COLO829 (cell line): ENCODE results near the gene CABLES1.
"Not testable (repeated sequence)": the region's sequence is repeated elsewhere in the genome, so short reads cannot be mapped to it uniquely, and the experiment has no call there.

Source experiments
- DNase-seq: peaks from one replicate; pipeline ENCODE4 v3.0.0; 2012; ENCODE audit warnings: low spot score

CABLES1 gene

DNA sequence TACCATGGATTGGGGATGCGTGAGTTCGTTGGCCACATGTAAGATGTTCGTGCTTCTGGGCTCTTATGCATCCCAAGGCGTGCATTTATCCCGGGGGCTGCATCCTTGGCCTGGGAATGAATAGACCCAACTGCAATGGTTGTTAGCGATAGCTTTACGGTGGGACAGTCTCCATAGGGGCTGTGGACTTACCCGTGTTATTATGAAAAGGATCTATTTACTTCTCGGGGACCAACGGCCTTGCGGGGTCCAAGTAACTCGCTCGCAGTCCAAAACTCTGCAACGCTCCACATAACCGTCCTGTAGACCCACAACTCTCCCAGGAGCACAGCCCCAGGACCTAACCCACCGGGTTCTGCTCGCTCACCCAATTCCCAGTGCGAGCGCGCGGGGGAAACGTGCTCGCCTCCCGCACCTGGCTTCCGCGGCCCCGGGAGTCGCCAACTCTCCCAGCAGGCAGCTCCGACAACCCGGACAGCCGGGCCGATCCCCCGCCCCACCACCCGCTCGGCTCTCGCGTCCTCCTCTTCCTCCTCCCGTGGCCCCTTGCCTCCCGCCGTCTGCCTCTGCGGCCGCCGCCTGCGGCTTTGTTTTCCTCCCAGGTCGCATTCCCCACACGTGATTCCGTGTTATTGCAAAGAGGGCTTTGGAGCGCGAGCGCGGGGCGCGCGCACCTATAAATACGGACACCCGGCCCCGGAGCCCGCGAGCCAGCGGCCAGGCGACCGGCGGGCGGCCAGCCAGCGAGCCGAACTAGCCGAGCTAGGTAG is at the start of gene CABLES1:
Gene CABLES1, plus strand, starts transcription at position 706 of the 770 bp plus-strand sequence. CDS start 278 bp downstream, outside the sequence.
- DNase-seq, result peak; percentile 43

DNA sequence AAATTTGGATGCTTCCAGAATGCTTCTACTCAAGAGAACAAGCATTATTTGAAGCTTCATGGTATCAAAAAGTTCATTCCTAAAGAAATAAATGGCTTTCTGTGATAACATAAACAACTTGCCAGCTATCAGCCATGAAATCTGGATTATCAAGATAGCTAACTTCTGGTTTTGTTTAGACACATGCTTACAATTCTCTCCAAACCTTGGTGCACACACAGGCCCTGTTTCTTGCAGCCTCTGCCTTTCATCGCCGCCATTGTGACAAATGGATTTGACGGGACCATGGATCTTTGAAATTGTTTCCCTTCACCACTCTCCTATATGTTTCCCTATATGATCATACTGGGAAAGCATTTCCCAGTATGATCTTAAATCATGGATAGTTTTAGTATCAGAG is 47.9 kb upstream of the CABLES1 start:
- no peak for DNase-seq

DNA sequence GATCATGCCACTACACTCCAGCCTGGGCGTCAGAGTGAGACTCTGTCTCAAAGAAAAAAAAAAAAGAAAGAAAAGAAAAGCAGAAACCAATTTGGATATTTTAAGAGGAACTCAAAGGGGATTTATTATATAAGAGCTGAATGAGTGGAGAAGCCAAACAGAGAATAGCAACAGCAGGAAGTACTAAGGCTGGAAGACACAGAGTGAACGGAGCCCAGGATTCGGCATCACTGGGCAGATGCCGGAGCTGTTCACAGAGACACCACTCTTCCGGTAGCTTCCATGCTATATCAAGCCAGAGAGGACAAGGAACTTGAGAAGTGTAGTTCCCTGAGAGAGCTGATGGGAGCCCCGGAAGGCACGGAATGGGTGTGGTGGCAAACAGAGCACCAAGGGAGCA is 47.0 kb upstream of the CABLES1 start:
- no peak for DNase-seq

GRCh38 chr18:23091017-23091993 is 44.0 kb upstream of the CABLES1 start:
- DNase-seq, result not testable (repeated sequence)

DNA sequence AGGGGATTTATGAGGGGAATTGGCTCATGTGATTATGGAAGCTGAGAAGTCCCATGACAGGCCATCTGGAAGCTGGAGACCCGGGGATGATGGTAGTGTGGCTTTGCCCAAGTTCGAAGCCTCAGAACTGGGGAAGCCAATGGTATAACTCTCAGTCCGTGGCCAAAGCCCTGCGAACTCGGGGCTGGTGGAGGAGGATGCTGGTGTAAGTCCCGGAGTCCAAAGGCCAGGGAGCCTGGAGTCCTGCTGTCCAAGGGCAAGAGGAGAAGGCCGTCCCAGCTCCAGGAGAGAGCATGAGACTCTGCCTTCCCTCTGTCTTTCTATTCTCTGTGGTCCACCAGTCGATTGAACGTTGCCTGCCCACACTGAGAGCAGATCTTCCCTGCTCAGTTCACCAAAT is 43.2 kb upstream of the CABLES1 start:
- DNase-seq, result no peak

DNA sequence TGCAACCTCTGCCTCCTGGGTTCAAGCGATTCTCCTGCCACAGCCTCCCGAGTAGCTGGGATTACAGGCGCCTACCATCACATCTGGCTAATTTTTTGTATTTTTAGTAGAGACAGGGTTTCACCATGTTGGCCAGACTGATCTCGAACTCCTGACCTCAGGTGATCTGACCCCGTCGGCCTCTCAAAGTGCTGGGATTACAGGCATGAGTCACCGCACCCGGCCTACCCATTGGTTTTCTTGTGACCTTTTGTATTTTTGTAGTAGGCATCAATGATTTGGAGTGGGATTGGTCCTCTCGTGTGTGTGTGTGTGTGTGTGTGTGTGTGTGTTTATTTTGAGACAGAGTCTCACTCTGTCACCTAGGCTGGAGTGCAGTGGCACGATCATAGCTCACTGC is 42.2 kb upstream of the CABLES1 start:
- not testable (repeated sequence) for DNase-seq

DNA sequence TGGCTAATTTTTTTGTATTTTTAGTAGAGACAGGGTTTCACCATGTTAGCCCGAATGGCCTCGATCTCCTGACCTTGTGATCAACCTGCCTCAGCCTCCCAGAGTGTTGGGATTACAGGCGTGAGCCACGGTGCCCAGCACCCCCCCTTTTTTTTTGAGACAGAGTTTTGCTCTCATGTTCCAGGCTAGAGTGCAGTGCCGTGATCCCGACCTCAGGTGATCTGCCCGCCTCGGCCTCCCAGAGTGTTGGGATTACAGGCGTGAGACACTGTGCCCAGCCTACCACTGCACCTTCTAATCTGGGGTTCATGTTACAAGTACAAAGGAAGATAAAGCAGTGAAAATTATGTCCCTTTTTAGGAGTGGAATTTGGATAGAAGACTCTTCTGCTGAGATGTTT is 41.5 kb upstream of the CABLES1 start:
- no peak for DNase-seq

DNA sequence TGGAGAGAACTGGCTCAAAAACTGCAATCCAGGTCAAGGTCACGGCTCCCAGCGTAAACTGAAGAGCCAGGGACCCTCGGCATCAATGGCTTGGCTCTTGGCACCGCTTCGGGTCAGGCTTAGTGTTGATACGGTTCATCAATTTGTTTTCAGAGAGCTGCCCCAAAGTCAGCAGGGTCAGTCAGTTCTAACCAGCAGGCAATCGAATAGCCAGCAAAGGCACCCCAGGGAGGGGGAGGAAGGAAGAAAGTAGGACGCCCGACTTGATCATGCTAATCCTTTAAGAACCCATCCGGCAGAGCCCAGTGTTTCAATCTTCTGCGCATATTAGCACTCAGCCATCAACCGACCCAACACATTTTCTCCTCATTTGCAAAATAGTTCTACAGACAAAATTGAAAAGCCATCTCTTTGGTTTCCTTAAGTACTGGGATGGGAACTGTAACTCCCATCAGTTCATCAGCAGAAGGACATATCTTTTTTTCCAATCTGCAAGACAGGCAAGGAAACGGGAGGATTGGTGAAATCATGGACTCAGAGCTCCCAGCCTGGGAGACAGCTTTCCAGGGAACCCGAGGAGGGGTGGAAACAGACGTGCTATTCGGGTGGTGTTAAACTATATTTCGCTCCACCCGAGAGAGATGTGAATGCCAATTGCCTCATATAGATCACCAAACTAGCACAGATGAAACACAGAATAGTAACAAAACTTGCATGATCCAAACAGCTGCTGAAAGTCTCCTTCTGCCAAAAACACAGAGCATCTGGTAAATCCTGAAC is 40.7 kb upstream of the CABLES1 start:
- no peak for DNase-seq

GRCh38 chr18:23095463-23095862 is 39.8 kb upstream of the CABLES1 start:
- DNase-seq, result no peak

GRCh38 chr18:23097016-23097415 is 38.3 kb upstream of the CABLES1 start:
- not testable (repeated sequence) for DNase-seq

DNA sequence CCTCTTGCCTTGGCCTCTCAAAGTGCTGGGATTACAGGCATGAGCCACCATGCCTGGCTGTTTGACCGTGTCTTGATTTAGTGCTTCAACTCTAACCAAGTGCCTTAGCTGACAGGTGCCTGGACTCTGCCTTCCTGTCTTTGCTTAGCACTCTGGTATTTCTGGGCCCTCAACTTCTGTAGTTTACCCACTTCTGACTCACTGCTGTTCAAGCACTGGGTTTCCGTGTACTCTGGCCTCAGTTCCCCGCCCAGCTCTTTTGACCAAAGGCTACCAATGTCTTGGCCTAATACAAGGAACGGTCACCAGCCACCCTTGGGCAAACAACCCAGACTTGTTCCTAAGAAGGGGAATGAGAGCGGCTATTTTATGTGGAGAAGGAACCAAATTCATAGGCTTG is 35.7 kb upstream of the CABLES1 start:
- DNase-seq, result no peak

GRCh38 chr18:23101861-23102432 is 33.3 kb upstream of the CABLES1 start:
- DNase-seq, result no peak

GRCh38 chr18:23102493-23103261 is 32.6 kb upstream of the CABLES1 start:
- no peak for DNase-seq

DNA sequence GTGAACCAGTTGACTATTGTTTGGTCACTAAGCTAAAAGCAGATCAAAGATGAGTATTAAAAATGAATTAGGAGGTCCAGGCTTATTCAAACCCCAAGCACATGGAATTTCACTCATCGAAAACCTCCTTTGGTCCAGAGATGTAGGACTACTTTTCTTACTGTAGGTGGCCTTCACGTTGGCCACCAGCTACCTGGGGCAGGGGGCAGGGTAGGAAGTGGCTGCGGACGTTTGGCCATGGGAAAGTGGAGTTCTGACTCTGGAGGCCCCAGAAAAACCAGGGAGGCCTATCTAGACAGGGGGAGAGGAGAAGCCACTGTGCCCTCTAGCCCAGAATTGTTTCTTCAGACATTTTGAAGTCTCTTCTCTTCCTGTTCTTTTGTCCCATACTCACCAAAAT is 31.8 kb upstream of the CABLES1 start:
- no peak for DNase-seq

GRCh38 chr18:23105030-23105429 is 30.3 kb upstream of the CABLES1 start:
- DNase-seq, result no peak

GRCh38 chr18:23105581-23106219 is 29.6 kb upstream of the CABLES1 start:
- DNase-seq, result no peak

DNA sequence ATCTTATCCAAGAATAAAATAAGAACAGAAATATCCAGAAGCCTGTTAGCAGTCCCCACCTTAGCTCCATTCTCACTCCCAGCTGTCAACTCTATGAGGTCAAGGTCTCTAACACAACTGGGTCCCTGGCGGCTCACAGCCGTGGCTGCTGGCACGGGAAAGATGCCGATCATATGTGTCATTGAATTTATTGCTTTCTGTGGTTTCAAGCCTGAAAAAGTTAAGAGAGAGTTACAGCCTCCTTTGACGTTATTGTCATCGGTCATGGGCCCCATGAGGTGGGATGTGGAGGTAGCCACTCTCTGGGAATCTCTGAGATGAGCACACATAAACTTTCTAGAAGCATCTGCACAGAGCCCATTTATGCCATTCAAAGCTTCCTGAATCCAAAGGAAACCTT is 28.7 kb upstream of the CABLES1 start:
- peak; percentile 75 for DNase-seq

DNA sequence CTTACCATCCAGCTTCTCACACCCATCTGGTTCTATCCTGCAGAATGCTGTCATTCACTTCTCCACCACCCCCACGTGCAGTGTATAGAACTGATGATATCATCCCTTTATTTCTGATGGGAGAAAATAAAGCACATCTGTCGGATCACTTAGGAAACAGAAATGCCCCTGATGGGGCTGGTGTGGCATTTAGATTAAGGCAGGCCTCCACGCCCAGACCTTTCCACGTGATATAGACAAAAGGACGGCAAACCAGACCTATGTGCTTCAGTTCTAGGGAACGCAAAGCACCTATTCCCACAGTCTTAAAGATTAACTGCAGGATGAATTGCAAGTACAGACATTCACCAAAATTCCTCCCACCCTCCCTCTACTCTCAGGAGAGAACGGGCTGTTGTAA is 27.6 kb upstream of the CABLES1 start:
- DNase-seq, result peak; percentile 69

- no peak for DNase-seq
Observed at GRCh38 chr18:23108496-23108895, 26.8 kb upstream of the CABLES1 start.

DNA sequence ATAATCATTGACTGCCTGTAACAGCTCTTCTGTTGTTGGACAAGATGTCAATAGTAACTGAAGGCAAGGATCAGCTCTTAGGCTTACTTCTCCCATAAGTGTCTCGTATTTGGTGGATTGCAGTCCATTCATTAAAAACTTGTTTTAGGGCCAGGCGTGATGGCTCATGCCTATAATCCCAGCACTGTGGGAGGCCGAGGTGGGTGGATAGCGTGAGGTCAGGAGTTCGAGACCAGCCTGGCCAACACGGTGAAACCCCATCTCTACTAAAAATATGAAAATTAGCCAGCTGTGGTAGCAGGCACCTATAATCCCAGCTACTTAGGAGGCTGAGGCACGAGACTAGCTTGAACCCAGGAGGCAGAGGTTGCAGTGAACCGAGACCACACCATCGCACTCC is 26.1 kb upstream of the CABLES1 start:
- not testable (repeated sequence) for DNase-seq

DNA sequence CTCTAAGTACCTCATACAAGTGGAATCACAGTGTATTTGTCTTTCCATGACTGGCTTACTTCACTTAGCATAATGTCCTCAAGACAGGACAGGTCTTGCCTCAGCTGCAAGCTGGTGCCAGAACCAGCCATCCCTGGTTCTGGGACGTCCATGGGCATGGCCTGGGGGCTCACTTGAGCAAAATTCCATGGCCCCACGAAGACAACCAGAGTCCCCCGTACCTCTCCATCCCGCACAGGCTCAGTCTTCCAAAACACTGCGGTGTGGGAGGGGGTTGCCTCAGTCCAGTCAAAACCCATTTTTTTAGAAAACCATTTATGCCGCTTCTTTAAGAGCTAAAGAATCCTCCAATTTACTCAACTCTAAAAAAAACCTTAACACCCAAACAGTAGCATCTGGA is 21.7 kb upstream of the CABLES1 start:
- no peak for DNase-seq
